Measurements from ENCODE around the gene VPS54.
"Not testable (repeated sequence)": the region's sequence is repeated elsewhere in the genome, so short reads cannot be mapped to it uniquely, and the experiment has no call there.

GRCh38 chr2:63988842-63989436, 30.3 kb downstream of the VPS54 start:
- TF ChIP-seq POLR2A, CTCF, EP300 (IDR thresholded peaks at IDR 0.05): not testable (repeated sequence)

Data from suprapubic skin (tissue), 3 donors.